H1 (cell line): ENCODE data around the gene SLC2A10.

Experiments
- ATF3 ChIP-seq: IDR thresholded peaks from 2 replicates; pipeline ENCODE4 v1.6.1; 2011; ENCODE audit warnings: low read depth, mild to moderate bottlenecking, low read length; ENCODE audit not compliant: insufficient read depth
- CTCF ChIP-seq, 3 experiments: IDR thresholded peaks; 1 replicate in 2 of 3; 2 replicates in 1 of 3; pipeline versions ENCODE4 v1.5.1 to v1.6.1; 2011; ENCODE audit warnings: low read length in 3 of 3, mild to moderate bottlenecking in 3 of 3, inconsistent platforms in 2 of 3, low read depth in 1 of 3, moderate library complexity in 1 of 3; ENCODE audit not compliant: insufficient read depth in 1 of 3; ENCODE audit errors: control extremely low read depth in 1 of 3
- RNF2 ChIP-seq: fragments of 200-900, 300-1000 bp; sonication (generic); IDR thresholded peaks from 2 replicates; pipeline ENCODE4 v1.7.1; 2016; ENCODE audit warnings: borderline replicate concordance, low read depth, mild to moderate bottlenecking, antibody characterized with exemption, low read length; ENCODE audit not compliant: poor library complexity, severe bottlenecking; ENCODE audit errors: missing control alignments
- USF2 ChIP-seq: IDR thresholded peaks from 2 replicates; pipeline ENCODE4 v1.6.1; 2011; ENCODE audit warnings: low read length, improper control_type of control experiment

GRCh38 chr20:46683011-46683667, 26.3 kb upstream of the SLC2A10 start:
- TF ChIP-seq CTCF (IDR thresholded peaks at IDR 0.05; ENCODE audit: control extremely low read depth in 1 of 3, insufficient read depth in 1 of 3, low read depth in 1 of 3, low read length in 3 of 3) = no peak
- TF ChIP-seq USF2 = no peak
- TF ChIP-seq RNF2 = no peak
- no peak for TF ChIP-seq ATF3
